Measurements from ENCODE around the gene SORBS1. TPM values are rescaled to one million over a fixed set of nuclear protein-coding genes. Genes with fewer than 3 reads are reported as not detected.

The SORBS1 gene
- total and polyA plus RNA-seq, 9 of the 15 experiments (the other 6 are each of a cell fraction or from before 2014, with no cell fraction given) = 2.0 to 13.3 (median 6.5) TPM

DNA sequence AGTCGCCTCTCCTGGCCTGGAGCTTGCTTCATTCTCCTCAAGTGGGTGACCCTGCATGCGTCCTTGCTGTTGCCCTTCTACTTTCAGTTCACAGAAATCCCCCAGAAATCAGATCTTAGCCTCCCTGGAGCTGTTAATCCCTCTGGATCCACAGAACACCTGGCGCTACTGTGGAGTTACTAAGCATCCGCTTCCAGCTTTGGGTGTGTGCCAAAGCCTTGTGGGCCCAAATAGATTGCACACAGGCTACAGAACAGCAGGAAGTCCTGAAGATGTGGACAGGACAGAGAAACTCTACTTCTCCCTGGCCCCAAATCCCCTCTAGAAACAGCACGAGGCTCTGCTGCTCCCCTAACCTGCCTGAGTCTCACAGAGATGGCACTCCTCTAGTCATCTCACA lies 233.8 kb downstream of the SORBS1 start:
- no peak overlapping the region for H3K27ac ChIP-seq (ENCODE audit: extremely low read depth, low read depth, low read length)
- in situ Hi-C loops (cut with MboI) = no loop called here

DNA sequence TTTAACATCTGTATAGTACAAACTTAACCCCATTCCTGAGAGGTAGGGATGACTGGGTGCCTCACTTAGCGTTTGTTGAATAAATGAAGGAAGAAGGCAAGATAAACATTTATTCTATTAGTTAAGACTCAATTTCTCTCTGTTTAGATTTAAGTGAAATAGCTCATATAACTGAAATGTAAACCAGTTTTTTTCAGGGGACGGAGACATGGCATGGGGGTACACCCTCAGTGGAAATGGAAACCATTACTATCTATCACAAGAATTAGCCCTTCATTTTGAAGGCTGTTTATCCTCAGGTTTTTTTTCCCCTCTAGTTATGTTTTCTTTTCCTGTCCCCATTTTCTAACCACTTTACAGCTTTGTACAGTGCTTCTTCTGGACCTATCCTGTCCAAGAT lies 234.8 kb downstream of the SORBS1 start:
- FAIRE-seq (no peak), ATAC-seq (no peak), DNase-seq (ENCODE audit: extremely low read depth in 1 of 4, low spot score in 3 of 4) (no peak)
- Histone ChIP-seq H4K20me1 (replicated peaks; ENCODE audit: control insufficient read depth, insufficient read depth, low read length) (no peaks in the 10 kb centered on the region), H2AFZ (ENCODE audit: low read depth, low read length) (no peak overlapping the region), H3K9ac (ENCODE audit: insufficient read depth in 1 of 2, low read depth in 2 of 2, low read length in 2 of 2) (no peak overlapping the region), H3K4me1 (replicated peaks in 1 of 2; ENCODE audit: control insufficient read depth in 2 of 2, insufficient read depth in 2 of 2, low read length in 2 of 2) (peaks cover 15 to 21% of the 10 kb centered on the region in 2 experiments; a peak in 4 of 5 replicates), H3K9me1 (ENCODE audit: control insufficient read depth, insufficient read depth, low read length) (peaks cover 2% of the 10 kb centered on the region), H3K79me2 (ENCODE audit: control insufficient read depth, insufficient read depth, low read length) (no peaks in the 10 kb centered on the region), H3K9me3 (replicated peaks; ENCODE audit: control insufficient read depth, insufficient read depth, low read depth, low read length) (no peaks in the 10 kb centered on the region), H3K27ac (ENCODE audit: extremely low read depth, low read depth, low read length) (no peak overlapping the region), H3K36me3 (ENCODE audit: control insufficient read depth, insufficient read depth, low read length) (no peaks in the 10 kb centered on the region), H3K4me3 (no peak overlapping the region), H3K27me3 (ENCODE audit: control insufficient read depth in 2 of 2, insufficient read depth in 2 of 2, low read length in 2 of 2) (no peaks in the 10 kb centered on the region), H3K4me2 (ENCODE audit: insufficient read depth, low read length) (no peak overlapping the region)
- no TSS peak for BruUV-seq (replicated peaks)
- intact Hi-C loops (cut with micrococcal nuclease) (no loop called here), in situ Hi-C loops (cut with MboI) (no loop called here)
- 80% methylated on average over 2 of the region's 2 CpGs for WGBS (ENCODE audit: insufficient coverage, low coverage, missing lambda C conversion rate)
- POLR2A ChIA-PET = no interaction called here
- CTCF ChIA-PET (ENCODE audit: low intra/inter-chr PET ratio) = no interaction called here
- TF ChIP-seq, protein P1, sequence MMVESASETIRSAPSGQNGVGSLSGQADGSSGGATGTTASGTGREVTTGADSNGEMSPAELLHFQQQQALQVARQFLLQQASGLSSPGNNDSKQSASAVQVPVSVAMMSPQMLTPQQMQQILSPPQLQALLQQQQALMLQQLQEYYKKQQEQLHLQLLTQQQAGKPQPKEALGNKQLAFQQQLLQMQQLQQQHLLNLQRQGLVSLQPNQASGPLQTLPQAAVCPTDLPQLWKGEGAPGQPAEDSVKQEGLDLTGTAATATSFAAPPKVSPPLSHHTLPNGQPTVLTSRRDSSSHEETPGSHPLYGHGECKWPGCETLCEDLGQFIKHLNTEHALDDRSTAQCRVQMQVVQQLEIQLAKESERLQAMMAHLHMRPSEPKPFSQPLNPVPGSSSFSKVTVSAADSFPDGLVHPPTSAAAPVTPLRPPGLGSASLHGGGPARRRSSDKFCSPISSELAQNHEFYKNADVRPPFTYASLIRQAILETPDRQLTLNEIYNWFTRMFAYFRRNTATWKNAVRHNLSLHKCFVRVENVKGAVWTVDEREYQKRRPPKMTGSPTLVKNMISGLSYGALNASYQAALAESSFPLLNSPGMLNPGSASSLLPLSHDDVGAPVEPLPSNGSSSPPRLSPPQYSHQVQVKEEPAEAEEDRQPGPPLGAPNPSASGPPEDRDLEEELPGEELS (CRISPR knock-in tag; IDR thresholded peaks at IDR 0.05; ENCODE audit: borderline replicate concordance) = no peak
- TF ChIP-seq MCM7 (IDR thresholded peaks at IDR 0.05) (no peak), DPF2 (IDR thresholded peaks at IDR 0.05) (no peak), ZBTB7A (IDR thresholded peaks at IDR 0.05; ENCODE audit: borderline replicate concordance, control insufficient read depth, low read depth, low read length) (no peak), FOXA1 (IDR thresholded peaks at IDR 0.05; ENCODE audit: borderline replicate concordance) (no peak), SMARCC2 (IDR thresholded peaks at IDR 0.05; ENCODE audit: low read depth) (no peak)
- TF ChIP-seq, protein P2, sequence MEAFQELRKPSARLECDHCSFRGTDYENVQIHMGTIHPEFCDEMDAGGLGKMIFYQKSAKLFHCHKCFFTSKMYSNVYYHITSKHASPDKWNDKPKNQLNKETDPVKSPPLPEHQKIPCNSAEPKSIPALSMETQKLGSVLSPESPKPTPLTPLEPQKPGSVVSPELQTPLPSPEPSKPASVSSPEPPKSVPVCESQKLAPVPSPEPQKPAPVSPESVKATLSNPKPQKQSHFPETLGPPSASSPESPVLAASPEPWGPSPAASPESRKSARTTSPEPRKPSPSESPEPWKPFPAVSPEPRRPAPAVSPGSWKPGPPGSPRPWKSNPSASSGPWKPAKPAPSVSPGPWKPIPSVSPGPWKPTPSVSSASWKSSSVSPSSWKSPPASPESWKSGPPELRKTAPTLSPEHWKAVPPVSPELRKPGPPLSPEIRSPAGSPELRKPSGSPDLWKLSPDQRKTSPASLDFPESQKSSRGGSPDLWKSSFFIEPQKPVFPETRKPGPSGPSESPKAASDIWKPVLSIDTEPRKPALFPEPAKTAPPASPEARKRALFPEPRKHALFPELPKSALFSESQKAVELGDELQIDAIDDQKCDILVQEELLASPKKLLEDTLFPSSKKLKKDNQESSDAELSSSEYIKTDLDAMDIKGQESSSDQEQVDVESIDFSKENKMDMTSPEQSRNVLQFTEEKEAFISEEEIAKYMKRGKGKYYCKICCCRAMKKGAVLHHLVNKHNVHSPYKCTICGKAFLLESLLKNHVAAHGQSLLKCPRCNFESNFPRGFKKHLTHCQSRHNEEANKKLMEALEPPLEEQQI (IDR thresholded peaks at IDR 0.05) = no peak

More for the DNA sequence above, 233.8 kb downstream of the SORBS1 start:
- Histone ChIP-seq H3K9me3 (replicated peaks; ENCODE audit: control insufficient read depth, insufficient read depth, low read depth, low read length) (no peaks in the 10 kb centered on the region), H3K4me3 (no peak overlapping the region), H3K4me1 (replicated peaks in 1 of 2; ENCODE audit: control insufficient read depth in 2 of 2, insufficient read depth in 2 of 2, low read length in 2 of 2) (peaks cover 15 to 21% of the 10 kb centered on the region in 2 experiments; a peak in 4 of 5 replicates), H2AFZ (ENCODE audit: low read depth, low read length) (no peak overlapping the region), H3K27me3 (ENCODE audit: control insufficient read depth in 2 of 2, insufficient read depth in 2 of 2, low read length in 2 of 2) (no peaks in the 10 kb centered on the region), H3K36me3 (ENCODE audit: control insufficient read depth, insufficient read depth, low read length) (no peaks in the 10 kb centered on the region), H3K79me2 (ENCODE audit: control insufficient read depth, insufficient read depth, low read length) (no peaks in the 10 kb centered on the region), H4K20me1 (replicated peaks; ENCODE audit: control insufficient read depth, insufficient read depth, low read length) (no peaks in the 10 kb centered on the region), H3K4me2 (ENCODE audit: insufficient read depth, low read length) (no peak overlapping the region), H3K9me1 (ENCODE audit: control insufficient read depth, insufficient read depth, low read length) (peaks cover 2% of the 10 kb centered on the region), H3K9ac (ENCODE audit: insufficient read depth in 1 of 2, low read depth in 2 of 2, low read length in 2 of 2) (peak overlapping the region in 1 of 2 experiments; percentile 20; a peak in 1 of 4 replicates)
- intact Hi-C loops (cut with micrococcal nuclease) = no loop called here
- ATAC-seq (peak; percentile 41), DNase-seq (ENCODE audit: extremely low read depth in 1 of 4, low spot score in 3 of 4) (peak in 1 of 4 experiments; percentile 46), FAIRE-seq (no peak)
- TF ChIP-seq MBD2 (IDR thresholded peaks at IDR 0.05; ENCODE audit: borderline replicate concordance, low read depth) (no peak), FOS (IDR thresholded peaks at IDR 0.05; ENCODE audit: extremely low read depth, insufficient read length) (no peak), NFIC (IDR thresholded peaks at IDR 0.05) (peak; percentile 70), ZBTB1 (CRISPR knock-in tag; IDR thresholded peaks at IDR 0.05; ENCODE audit: borderline replicate concordance, low read depth) (no peak)
- TF ChIP-seq, protein P3, sequence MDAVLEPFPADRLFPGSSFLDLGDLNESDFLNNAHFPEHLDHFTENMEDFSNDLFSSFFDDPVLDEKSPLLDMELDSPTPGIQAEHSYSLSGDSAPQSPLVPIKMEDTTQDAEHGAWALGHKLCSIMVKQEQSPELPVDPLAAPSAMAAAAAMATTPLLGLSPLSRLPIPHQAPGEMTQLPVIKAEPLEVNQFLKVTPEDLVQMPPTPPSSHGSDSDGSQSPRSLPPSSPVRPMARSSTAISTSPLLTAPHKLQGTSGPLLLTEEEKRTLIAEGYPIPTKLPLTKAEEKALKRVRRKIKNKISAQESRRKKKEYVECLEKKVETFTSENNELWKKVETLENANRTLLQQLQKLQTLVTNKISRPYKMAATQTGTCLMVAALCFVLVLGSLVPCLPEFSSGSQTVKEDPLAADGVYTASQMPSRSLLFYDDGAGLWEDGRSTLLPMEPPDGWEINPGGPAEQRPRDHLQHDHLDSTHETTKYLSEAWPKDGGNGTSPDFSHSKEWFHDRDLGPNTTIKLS (IDR thresholded peaks at IDR 0.05; ENCODE audit: borderline replicate concordance, low read depth) = no peak
- CTCF ChIA-PET (ENCODE audit: low intra/inter-chr PET ratio) = no interaction called here
- POLR2A ChIA-PET = interaction anchor here (0.7 to 1.1 kb wide), 2 partner anchors 19 to 729 kb away, joined by 3 to 4 read pairs; no protein-coding TSS in a partner anchor
- no TSS peak for BruUV-seq (replicated peaks)
- 29% methylated on average over 5 of the region's 5 CpGs for WGBS (ENCODE audit: insufficient coverage, low coverage, missing lambda C conversion rate)
